ENCODE results near the gene ITGB2.

DNA sequence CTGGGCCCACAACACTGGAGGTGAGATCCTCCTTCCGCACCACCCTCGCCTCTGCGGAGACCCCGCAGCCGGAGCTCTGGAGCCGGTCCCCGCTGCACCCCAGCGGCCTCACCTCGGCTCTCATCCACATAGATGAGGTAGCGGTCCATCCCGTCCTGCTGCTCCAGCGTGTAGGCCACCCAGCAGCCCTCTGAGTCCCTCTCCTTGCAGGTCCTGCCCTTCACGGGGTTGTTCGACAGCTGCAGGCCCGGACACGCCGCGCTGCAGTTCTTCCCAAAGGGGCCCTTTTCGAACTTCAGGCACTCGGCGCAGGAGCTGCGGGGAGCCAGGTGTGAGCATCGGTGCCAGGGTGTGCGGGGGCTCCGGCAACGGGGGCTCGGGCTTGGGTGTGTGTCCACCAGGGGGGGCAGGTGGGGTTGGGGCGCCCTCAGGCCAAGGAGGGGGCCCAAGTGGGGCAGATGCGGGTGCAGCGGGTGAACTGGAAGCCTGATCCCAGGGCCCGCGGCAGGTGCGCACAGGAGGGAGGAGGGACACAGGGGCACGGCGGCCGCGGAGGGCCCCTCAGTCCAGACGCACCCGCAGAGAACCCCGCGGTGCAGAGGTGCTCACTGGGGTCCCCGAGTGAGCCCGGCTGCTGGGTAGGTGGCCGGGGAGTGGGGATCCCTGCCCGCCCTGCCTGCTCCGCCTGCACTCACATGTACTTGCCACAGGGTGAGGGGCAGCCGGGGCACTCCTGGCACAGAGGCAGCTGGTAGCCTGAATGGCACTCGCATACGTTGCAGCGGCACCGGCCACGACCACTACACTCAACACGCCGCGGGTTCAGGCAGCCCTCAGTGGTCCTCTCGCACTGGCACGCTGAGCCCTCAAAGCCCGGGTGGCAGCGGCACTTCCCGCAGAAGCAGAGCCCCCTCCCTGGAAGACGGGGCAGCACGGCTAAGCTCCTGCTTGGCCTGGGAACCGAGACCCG, 31.8 kb downstream of the ITGB2 start:
- TF ChIP-seq, protein P1, sequence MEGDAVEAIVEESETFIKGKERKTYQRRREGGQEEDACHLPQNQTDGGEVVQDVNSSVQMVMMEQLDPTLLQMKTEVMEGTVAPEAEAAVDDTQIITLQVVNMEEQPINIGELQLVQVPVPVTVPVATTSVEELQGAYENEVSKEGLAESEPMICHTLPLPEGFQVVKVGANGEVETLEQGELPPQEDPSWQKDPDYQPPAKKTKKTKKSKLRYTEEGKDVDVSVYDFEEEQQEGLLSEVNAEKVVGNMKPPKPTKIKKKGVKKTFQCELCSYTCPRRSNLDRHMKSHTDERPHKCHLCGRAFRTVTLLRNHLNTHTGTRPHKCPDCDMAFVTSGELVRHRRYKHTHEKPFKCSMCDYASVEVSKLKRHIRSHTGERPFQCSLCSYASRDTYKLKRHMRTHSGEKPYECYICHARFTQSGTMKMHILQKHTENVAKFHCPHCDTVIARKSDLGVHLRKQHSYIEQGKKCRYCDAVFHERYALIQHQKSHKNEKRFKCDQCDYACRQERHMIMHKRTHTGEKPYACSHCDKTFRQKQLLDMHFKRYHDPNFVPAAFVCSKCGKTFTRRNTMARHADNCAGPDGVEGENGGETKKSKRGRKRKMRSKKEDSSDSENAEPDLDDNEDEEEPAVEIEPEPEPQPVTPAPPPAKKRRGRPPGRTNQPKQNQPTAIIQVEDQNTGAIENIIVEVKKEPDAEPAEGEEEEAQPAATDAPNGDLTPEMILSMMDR (IDR thresholded peaks at IDR 0.05 in 2 of 3, conservative IDR thresholded peaks at IDR 0.05 in 1 of 3; ENCODE audit: borderline replicate concordance in 1 of 3, insufficient read depth in 1 of 3, low read depth in 2 of 3, low read length in 2 of 3) = no peak
- TF ChIP-seq, protein P2, sequence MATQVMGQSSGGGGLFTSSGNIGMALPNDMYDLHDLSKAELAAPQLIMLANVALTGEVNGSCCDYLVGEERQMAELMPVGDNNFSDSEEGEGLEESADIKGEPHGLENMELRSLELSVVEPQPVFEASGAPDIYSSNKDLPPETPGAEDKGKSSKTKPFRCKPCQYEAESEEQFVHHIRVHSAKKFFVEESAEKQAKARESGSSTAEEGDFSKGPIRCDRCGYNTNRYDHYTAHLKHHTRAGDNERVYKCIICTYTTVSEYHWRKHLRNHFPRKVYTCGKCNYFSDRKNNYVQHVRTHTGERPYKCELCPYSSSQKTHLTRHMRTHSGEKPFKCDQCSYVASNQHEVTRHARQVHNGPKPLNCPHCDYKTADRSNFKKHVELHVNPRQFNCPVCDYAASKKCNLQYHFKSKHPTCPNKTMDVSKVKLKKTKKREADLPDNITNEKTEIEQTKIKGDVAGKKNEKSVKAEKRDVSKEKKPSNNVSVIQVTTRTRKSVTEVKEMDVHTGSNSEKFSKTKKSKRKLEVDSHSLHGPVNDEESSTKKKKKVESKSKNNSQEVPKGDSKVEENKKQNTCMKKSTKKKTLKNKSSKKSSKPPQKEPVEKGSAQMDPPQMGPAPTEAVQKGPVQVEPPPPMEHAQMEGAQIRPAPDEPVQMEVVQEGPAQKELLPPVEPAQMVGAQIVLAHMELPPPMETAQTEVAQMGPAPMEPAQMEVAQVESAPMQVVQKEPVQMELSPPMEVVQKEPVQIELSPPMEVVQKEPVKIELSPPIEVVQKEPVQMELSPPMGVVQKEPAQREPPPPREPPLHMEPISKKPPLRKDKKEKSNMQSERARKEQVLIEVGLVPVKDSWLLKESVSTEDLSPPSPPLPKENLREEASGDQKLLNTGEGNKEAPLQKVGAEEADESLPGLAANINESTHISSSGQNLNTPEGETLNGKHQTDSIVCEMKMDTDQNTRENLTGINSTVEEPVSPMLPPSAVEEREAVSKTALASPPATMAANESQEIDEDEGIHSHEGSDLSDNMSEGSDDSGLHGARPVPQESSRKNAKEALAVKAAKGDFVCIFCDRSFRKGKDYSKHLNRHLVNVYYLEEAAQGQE (IDR thresholded peaks at IDR 0.05; ENCODE audit: low read depth) = no peak
- TF ChIP-seq JUND (IDR thresholded peaks at IDR 0.05) (no peak), TCF7L2 (IDR thresholded peaks at IDR 0.05; ENCODE audit: borderline replicate concordance, extremely low read depth, insufficient read depth, insufficient read length) (no peak), SIN3A (IDR thresholded peaks at IDR 0.05; ENCODE audit: low read depth) (no peak), RAD21 (IDR thresholded peaks at IDR 0.05; ENCODE audit: low read depth) (no peak), POLR2A (IDR thresholded peaks at IDR 0.05; ENCODE audit: borderline replicate concordance, extremely low read depth, insufficient read depth, insufficient read length) (no peak), ZFX (IDR thresholded peaks at IDR 0.05) (no peak)
- TF ChIP-seq, protein P3, sequence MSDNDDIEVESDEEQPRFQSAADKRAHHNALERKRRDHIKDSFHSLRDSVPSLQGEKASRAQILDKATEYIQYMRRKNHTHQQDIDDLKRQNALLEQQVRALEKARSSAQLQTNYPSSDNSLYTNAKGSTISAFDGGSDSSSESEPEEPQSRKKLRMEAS (IDR thresholded peaks at IDR 0.05) = no peak
